ENCODE results near the gene LNX2.

- no peak for TF ChIP-seq CTCF (tag by site-specific recombination; IDR thresholded peaks at IDR 0.05)
- no peak for TF ChIP-seq ATF2 (tag by site-specific recombination; IDR thresholded peaks at IDR 0.05; ENCODE audit: low read depth)
- no peak for TF ChIP-seq ZBTB1 (tag by site-specific recombination; IDR thresholded peaks at IDR 0.05)
- no peak for TF ChIP-seq SP2 (tag by site-specific recombination; IDR thresholded peaks at IDR 0.05)
- no peak for TF ChIP-seq ZNF292 (tag by site-specific recombination; IDR thresholded peaks at IDR 0.05; ENCODE audit: borderline replicate concordance, low read depth)
- TF ChIP-seq ZNF274 (IDR thresholded peaks at IDR 0.05; ENCODE audit: low read length) = no peak
- no peak for TF ChIP-seq ZNF274 (tag by site-specific recombination; IDR thresholded peaks at IDR 0.05; ENCODE audit: borderline replicate concordance)
- TF ChIP-seq ZNF311 (tag by site-specific recombination; IDR thresholded peaks at IDR 0.05; ENCODE audit: borderline replicate concordance) = no peak
- TF ChIP-seq ZNF394 (tag by site-specific recombination; IDR thresholded peaks at IDR 0.05; ENCODE audit: borderline replicate concordance) = no peak
- TF ChIP-seq HIC1 (tag by site-specific recombination; IDR thresholded peaks at IDR 0.05) = no peak
- no peak for TF ChIP-seq ZNF121 (tag by site-specific recombination; IDR thresholded peaks at IDR 0.05)
These were observed 124.3 kb downstream of the LNX2 start for GRCh38 chr13:27496006-27496405.

Data from HEK293 (cell line).